ENCODE results near the gene HPSE.

GRCh38 chr4:83252782-83253405, 81.8 kb downstream of the HPSE start:
- no peak for TF ChIP-seq EZH2 (IDR thresholded peaks at IDR 0.05; ENCODE audit: borderline replicate concordance, low read depth, low read length, severe bottlenecking)
- TF ChIP-seq CTCF (IDR thresholded peaks at IDR 0.05; ENCODE audit: borderline replicate concordance, extremely low read depth, low read length, poor library complexity, severe bottlenecking), result peak; percentile 80

All from DND-41 (cell line).